ENCODE results near the gene SECISBP2L. TPM values are rescaled to one million over a fixed set of nuclear protein-coding genes. Genes with fewer than 3 reads are reported as not detected.

Gene SECISBP2L
- total RNA-seq, 1 experiment from 2014 or later: 33.2 TPM

DNA sequence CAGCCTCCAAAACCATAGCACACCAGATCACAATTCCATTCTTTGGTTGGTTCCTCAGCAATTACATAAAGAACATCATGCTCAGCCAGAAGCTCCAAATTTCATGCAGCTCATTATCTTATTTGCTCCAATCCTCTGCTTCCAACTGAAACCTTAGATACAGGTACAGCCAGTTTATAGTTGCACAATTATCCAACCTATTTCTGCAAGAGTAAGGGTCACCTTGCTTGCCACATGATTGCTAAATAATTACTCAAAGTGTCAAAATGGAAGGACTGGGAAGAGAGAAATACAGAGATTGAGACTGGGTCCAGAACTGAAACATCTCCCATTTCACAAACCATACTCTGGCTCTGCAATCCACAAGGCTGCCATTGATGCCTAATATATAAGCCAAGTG is 59.1 kb downstream of the SECISBP2L start:
- no peak overlapping the region for H2AFZ ChIP-seq
- 0 out of 2 replicates have a peak, but pooled peaks cover 4% of the 10 kb centered on the region for H3K4me1 ChIP-seq (replicated peaks; ENCODE audit: insufficient read depth)
- no peaks in the 10 kb centered on the region for H3K36me3 ChIP-seq (ENCODE audit: low read depth)
- BruUV-seq (replicated peaks): no TSS peak
- H3K4me3 ChIP-seq: no peak overlapping the region
- no peaks in the 10 kb centered on the region for H3K9me2 ChIP-seq (ENCODE audit: insufficient read depth)
- CTCF ChIA-PET: interaction anchor here (0.7 kb wide), 1 partner anchor 138 kb away, joined by 3 read pairs; no protein-coding TSS in a partner anchor
- no peaks in the 10 kb centered on the region for H4K20me1 ChIP-seq (ENCODE audit: insufficient read depth)
- H3F3A ChIP-seq (ENCODE audit: insufficient read depth, low read depth): no peaks in the 10 kb centered on the region
- H3K27me3 ChIP-seq (ENCODE audit: insufficient read depth, low read depth): no peaks in the 10 kb centered on the region
- no peaks in the 10 kb centered on the region for H3K9me3 ChIP-seq (ENCODE audit: insufficient read depth, low read depth)
- no peaks in the 10 kb centered on the region for H3K79me2 ChIP-seq (ENCODE audit: low read depth)
- intact Hi-C loops (cut with micrococcal nuclease; ENCODE audit: unreplicated experiment): no loop called here
- H3K27ac ChIP-seq: no peak overlapping the region
- TF ChIP-seq, protein P1, sequence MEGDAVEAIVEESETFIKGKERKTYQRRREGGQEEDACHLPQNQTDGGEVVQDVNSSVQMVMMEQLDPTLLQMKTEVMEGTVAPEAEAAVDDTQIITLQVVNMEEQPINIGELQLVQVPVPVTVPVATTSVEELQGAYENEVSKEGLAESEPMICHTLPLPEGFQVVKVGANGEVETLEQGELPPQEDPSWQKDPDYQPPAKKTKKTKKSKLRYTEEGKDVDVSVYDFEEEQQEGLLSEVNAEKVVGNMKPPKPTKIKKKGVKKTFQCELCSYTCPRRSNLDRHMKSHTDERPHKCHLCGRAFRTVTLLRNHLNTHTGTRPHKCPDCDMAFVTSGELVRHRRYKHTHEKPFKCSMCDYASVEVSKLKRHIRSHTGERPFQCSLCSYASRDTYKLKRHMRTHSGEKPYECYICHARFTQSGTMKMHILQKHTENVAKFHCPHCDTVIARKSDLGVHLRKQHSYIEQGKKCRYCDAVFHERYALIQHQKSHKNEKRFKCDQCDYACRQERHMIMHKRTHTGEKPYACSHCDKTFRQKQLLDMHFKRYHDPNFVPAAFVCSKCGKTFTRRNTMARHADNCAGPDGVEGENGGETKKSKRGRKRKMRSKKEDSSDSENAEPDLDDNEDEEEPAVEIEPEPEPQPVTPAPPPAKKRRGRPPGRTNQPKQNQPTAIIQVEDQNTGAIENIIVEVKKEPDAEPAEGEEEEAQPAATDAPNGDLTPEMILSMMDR (conservative IDR thresholded peaks at IDR 0.05): no peak
- no peak for TF ChIP-seq EZH2 (IDR thresholded peaks at IDR 0.05; ENCODE audit: low read depth)
- POLR2A ChIA-PET (ENCODE audit: unreplicated experiment): no interaction called here
- DNase-seq: peak in 1 of 2 experiments; percentile 36
- H3K4me2 ChIP-seq: no peak overlapping the region

DNA sequence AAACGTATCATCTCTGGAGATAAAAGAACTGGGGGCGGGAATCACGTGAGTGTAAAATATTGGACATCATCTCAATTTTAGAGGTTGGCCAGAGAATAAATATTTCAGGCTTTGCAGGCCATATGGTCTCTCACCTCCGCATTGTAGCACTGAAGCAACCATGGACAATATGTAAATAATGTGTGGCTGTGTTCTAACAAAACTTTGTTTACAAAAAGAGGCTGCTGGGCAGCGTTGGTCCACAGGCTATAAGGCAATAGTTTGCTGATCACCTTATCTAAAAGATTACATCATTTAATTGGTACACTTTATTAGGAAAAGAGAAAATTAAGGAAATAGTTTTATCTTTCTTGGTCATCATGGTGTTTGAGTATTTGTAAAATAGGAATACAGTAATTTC is 60.0 kb downstream of the SECISBP2L start:
- DNase-seq: no peak
- BruUV-seq (replicated peaks): no TSS peak
- Histone ChIP-seq H3K9me3 (ENCODE audit: insufficient read depth, low read depth) (no peaks in the 10 kb centered on the region), H3K27me3 (ENCODE audit: insufficient read depth, low read depth) (no peaks in the 10 kb centered on the region), H3K9me2 (ENCODE audit: insufficient read depth) (no peaks in the 10 kb centered on the region), H4K20me1 (ENCODE audit: insufficient read depth) (no peaks in the 10 kb centered on the region), H3K79me2 (ENCODE audit: low read depth) (no peaks in the 10 kb centered on the region), H3K4me2 (no peak overlapping the region), H2AFZ (no peak overlapping the region), H3F3A (ENCODE audit: insufficient read depth, low read depth) (no peaks in the 10 kb centered on the region), H3K36me3 (ENCODE audit: low read depth) (no peaks in the 10 kb centered on the region), H3K4me1 (replicated peaks; ENCODE audit: insufficient read depth) (0 out of 2 replicates have a peak, but pooled peaks cover 4% of the 10 kb centered on the region), H3K4me3 (no peak overlapping the region), H3K27ac (no peak overlapping the region)
- TF ChIP-seq, protein P1 (conservative IDR thresholded peaks at IDR 0.05): no peak
- TF ChIP-seq EZH2 (IDR thresholded peaks at IDR 0.05; ENCODE audit: low read depth): no peak
- POLR2A ChIA-PET (ENCODE audit: unreplicated experiment): no interaction called here
- CTCF ChIA-PET: interaction anchor here (0.7 kb wide), 1 partner anchor 139 kb away, joined by 3 read pairs; no protein-coding TSS in a partner anchor
- intact Hi-C loops (cut with micrococcal nuclease; ENCODE audit: unreplicated experiment): no loop called here

GRCh38 chr15:48985516-48985915 is 60.7 kb downstream of the SECISBP2L start:
- BruUV-seq (replicated peaks): no TSS peak
- H3K36me3 ChIP-seq (ENCODE audit: low read depth): no peaks in the 10 kb centered on the region
- no peaks in the 10 kb centered on the region for H3K9me2 ChIP-seq (ENCODE audit: insufficient read depth)
- no peaks in the 10 kb centered on the region for H3F3A ChIP-seq (ENCODE audit: insufficient read depth, low read depth)
- no peak overlapping the region for H3K4me3 ChIP-seq
- no peak for DNase-seq
- POLR2A ChIA-PET (ENCODE audit: unreplicated experiment): interaction anchor here (0.6 kb wide), 1 partner anchor 634 kb away, joined by 3 read pairs; no protein-coding TSS in a partner anchor
- no peaks in the 10 kb centered on the region for H3K79me2 ChIP-seq (ENCODE audit: low read depth)
- no peak overlapping the region for H3K27ac ChIP-seq
- no peaks in the 10 kb centered on the region for H3K9me3 ChIP-seq (ENCODE audit: insufficient read depth, low read depth)
- intact Hi-C loops (cut with micrococcal nuclease; ENCODE audit: unreplicated experiment): no loop called here
- 0 out of 2 replicates have a peak, but pooled peaks cover 4% of the 10 kb centered on the region for H3K4me1 ChIP-seq (replicated peaks; ENCODE audit: insufficient read depth)
- H3K27me3 ChIP-seq (ENCODE audit: insufficient read depth, low read depth): no peaks in the 10 kb centered on the region
- no peaks in the 10 kb centered on the region for H4K20me1 ChIP-seq (ENCODE audit: insufficient read depth)
- TF ChIP-seq, protein P1 (conservative IDR thresholded peaks at IDR 0.05): no peak
- no peak for TF ChIP-seq EZH2 (IDR thresholded peaks at IDR 0.05; ENCODE audit: low read depth)
- H3K4me2 ChIP-seq: no peak overlapping the region
- H2AFZ ChIP-seq: no peak overlapping the region
- CTCF ChIA-PET: no interaction called here
